BLaER1 treated with 17β-estradiol and CSF1 and Interleukin-3, amounts not matched to agents 10 nM and 100 nM (cell line): ENCODE results near the gene MMP15.

Experiments used
- H3K27ac ChIP-seq, 11 experiments: shearing (Covaris generic); formaldehyde crosslinking; 2 replicates each; pipeline ENCODE4 v1.8.1; 2022
- H3K27me3 ChIP-seq, 11 experiments: shearing (Covaris generic); formaldehyde crosslinking; 2 replicates each; pipeline ENCODE4 v1.8.1; 2022
- H3K36me3 ChIP-seq, 11 experiments: shearing (Covaris generic); formaldehyde crosslinking; 2 replicates each; pipeline ENCODE4 v1.8.1; 2022
- H3K4me1 ChIP-seq, 10 experiments: shearing (Covaris generic); formaldehyde crosslinking; 2 replicates each; pipeline ENCODE4 v1.8.1; 2022
- H3K4me2 ChIP-seq, 11 experiments: shearing (Covaris generic); formaldehyde crosslinking; 2 replicates each; pipeline ENCODE4 v1.8.1; 2022
- H3K4me3 ChIP-seq, 10 experiments: shearing (Covaris generic); formaldehyde crosslinking; 2 replicates each; pipeline ENCODE4 v1.8.1; 2022
- H3K9ac ChIP-seq, 11 experiments: shearing (Covaris generic); formaldehyde crosslinking; 2 replicates each; pipeline ENCODE4 v1.8.1; 2022
- H3K9me3 ChIP-seq, 11 experiments: shearing (Covaris generic); formaldehyde crosslinking; replicated peaks in 1 of 11; 2 replicates each; pipeline ENCODE4 v1.8.1; 2022
- H4K20me1 ChIP-seq, 11 experiments: shearing (Covaris generic); formaldehyde crosslinking; 2 replicates each; pipeline ENCODE4 v1.8.1; 2022
- Cebpa-rat ChIP-seq, 11 experiments: shearing (Covaris generic); IDR thresholded peaks; 2 replicates each; pipeline ENCODE4 v1.8.1; 2022

MMP15 gene

DNA sequence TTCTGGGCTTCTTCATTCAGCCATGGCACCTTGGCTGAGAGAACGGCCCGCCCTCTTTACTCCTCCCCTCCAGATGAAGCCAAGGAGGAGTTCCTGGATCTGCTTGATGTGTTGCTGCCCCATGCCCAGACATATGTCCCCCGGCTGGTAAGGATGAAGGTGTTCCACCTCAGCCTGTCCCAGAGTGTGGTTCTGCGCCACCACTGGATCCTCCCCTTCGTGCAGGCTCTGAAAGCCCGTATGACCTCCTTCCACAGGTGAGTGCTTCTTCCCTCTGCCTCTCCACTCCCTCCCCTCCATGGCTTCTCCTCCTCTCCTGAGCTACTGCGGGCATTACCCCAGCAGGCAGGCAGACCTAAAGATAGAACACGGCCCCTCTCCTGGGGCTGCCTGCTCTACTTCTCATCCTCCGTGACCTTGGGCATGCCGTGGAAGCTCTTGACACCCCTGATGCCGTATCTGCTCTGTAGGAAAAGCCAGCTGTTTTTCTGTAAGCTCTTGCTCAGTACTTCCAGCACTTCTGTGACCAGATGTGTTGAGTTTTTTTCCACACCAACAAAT is 15.6 kb upstream of the MMP15 start:
- peaks cover 0 to 70% (median 18%) of the 10 kb centered on the region in 11 experiments; a peak in 12 of 22 replicates for H4K20me1 ChIP-seq

DNA sequence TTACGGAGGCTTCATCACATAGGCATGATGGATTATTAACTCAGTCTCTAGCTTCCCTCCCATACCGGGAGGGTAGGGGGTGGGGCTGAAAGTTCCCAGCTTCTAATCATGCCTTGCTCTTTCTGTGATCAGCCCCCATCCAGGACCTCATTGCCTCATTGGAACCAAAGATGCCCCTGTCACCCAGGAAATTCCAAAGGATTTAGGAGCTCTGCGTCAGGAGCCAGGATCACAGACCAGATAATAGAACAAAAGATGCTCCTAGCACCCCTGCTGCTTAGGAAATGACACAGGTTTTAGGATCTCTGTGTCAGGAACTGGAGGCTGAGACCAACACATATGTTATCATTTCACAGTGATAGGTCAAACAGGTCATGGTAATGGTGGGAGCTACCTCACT is 14.7 kb upstream of the MMP15 start:
- no peak overlapping the region for H3K4me3 ChIP-seq
- H3K27me3 ChIP-seq, result no peaks in the 10 kb centered on the region
- peaks cover 0 to 9% (median 7%) of the 10 kb centered on the region in 11 experiments; a peak in 12 of 22 replicates for H3K9me3 ChIP-seq
- H3K27ac ChIP-seq, result no peak overlapping the region
- H3K4me1 ChIP-seq, result no peaks in the 10 kb centered on the region
- H4K20me1 ChIP-seq, result peaks cover 0 to 62% (median 18%) of the 10 kb centered on the region in 11 experiments; a peak in 11 of 22 replicates
- peaks cover 43 to 99% (median 75%) of the 10 kb centered on the region in 11 experiments for H3K36me3 ChIP-seq
- no peak overlapping the region; a peak in 1 of 22 replicates for H3K9ac ChIP-seq
- TF ChIP-seq Cebpa-rat (IDR thresholded peaks at IDR 0.05), result no peak
- H3K4me2 ChIP-seq, result no peak overlapping the region

More for the DNA sequence above, 15.6 kb upstream of the MMP15 start:
- H3K4me3 ChIP-seq, result no peak overlapping the region
- H3K27me3 ChIP-seq, result no peaks in the 10 kb centered on the region
- H3K9ac ChIP-seq, result 0 out of 22 replicates have a peak overlapping the region, but pooled peaks of 1 of the 11 experiments have one; percentile 23
- H3K4me2 ChIP-seq, result no peak overlapping the region
- H3K9me3 ChIP-seq, result peaks cover 0 to 9% (median 7%) of the 10 kb centered on the region in 11 experiments; a peak in 12 of 22 replicates
- H3K36me3 ChIP-seq, result peaks cover 44 to 95% (median 77%) of the 10 kb centered on the region in 11 experiments
- TF ChIP-seq Cebpa-rat (IDR thresholded peaks at IDR 0.05), result no peak
- no peak overlapping the region for H3K27ac ChIP-seq
- peaks cover 1 to 3% (median 2%) of the 10 kb centered on the region in 10 experiments; a peak in 18 of 20 replicates for H3K4me1 ChIP-seq

- no peak overlapping the region for H3K27ac ChIP-seq
- peaks cover 0 to 2% (median under 1%) of the 10 kb centered on the region in 11 experiments; a peak in 7 of 22 replicates for H3K9me3 ChIP-seq
- peaks cover 0 to 62% (median 18%) of the 10 kb centered on the region in 11 experiments; a peak in 11 of 22 replicates for H4K20me1 ChIP-seq
- H3K4me2 ChIP-seq, result no peak overlapping the region
- H3K4me3 ChIP-seq, result no peak overlapping the region
- no peaks in the 10 kb centered on the region for H3K27me3 ChIP-seq
- no peak overlapping the region for H3K9ac ChIP-seq
- no peak for TF ChIP-seq Cebpa-rat (IDR thresholded peaks at IDR 0.05)
- no peaks in the 10 kb centered on the region for H3K4me1 ChIP-seq
- peaks cover 35 to 99% (median 67%) of the 10 kb centered on the region in 11 experiments for H3K36me3 ChIP-seq
Measured at GRCh38 chr16:58011652-58012051, 13.9 kb upstream of the MMP15 start.

GRCh38 chr16:58012481-58012880 is 13.1 kb upstream of the MMP15 start:
- Histone ChIP-seq H3K27ac (no peak overlapping the region), H3K4me2 (no peak overlapping the region), H3K9me3 (no peaks in the 10 kb centered on the region), H3K9ac (no peak overlapping the region), H3K36me3 (peaks cover 39 to 99% (median 66%) of the 10 kb centered on the region in 11 experiments), H3K4me1 (no peaks in the 10 kb centered on the region), H3K4me3 (no peak overlapping the region), H4K20me1 (peaks cover 0 to 66% (median 16%) of the 10 kb centered on the region in 11 experiments; a peak in 11 of 22 replicates), H3K27me3 (no peaks in the 10 kb centered on the region)
- no peak for TF ChIP-seq Cebpa-rat (IDR thresholded peaks at IDR 0.05)

DNA sequence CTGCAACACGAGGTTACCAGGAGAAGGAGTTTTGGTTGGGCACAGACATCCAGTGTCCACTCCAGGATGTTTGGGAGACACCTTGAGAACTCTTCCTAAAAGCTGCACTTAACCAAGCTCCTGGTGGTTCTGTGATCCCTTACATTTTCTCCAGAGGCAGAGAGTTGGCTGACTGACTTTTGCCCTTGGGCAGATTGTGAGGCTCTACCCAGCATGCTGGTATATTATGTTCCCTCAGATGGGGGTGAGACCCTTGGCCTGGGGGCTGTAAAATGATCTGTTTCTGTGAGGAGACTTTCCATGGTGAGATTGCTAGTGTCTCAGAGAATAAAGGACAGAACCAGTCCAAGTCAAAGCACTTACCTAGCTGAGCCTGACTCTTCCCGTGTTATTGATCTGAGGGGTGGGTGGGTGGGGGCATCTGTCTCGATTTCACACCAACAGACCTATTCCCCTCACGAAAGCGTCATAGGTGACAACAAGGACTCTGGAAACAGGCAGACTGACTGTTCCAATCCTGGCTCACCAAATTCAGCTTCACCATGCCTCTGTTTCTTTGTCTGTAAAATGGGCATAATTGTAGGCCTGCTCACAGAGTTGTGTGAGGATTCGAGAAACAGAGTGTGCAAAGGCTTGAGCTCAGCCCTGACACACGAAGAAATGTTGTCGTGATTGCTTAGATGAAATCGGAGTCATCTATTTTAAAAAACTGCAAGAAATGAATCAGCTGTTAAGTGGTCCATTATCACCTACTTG is 12.2 kb upstream of the MMP15 start:
- H3K9me3 ChIP-seq, result no peaks in the 10 kb centered on the region
- no peak overlapping the region for H3K27ac ChIP-seq
- H3K4me1 ChIP-seq, result no peaks in the 10 kb centered on the region
- no peak overlapping the region for H3K4me3 ChIP-seq
- peaks cover 39 to 99% (median 68%) of the 10 kb centered on the region in 11 experiments for H3K36me3 ChIP-seq
- H4K20me1 ChIP-seq, result peaks cover 0 to 64% (median 8%) of the 10 kb centered on the region in 11 experiments; a peak in 11 of 22 replicates
- TF ChIP-seq Cebpa-rat (IDR thresholded peaks at IDR 0.05), result no peak
- H3K9ac ChIP-seq, result no peak overlapping the region
- no peak overlapping the region for H3K4me2 ChIP-seq
- no peaks in the 10 kb centered on the region for H3K27me3 ChIP-seq

DNA sequence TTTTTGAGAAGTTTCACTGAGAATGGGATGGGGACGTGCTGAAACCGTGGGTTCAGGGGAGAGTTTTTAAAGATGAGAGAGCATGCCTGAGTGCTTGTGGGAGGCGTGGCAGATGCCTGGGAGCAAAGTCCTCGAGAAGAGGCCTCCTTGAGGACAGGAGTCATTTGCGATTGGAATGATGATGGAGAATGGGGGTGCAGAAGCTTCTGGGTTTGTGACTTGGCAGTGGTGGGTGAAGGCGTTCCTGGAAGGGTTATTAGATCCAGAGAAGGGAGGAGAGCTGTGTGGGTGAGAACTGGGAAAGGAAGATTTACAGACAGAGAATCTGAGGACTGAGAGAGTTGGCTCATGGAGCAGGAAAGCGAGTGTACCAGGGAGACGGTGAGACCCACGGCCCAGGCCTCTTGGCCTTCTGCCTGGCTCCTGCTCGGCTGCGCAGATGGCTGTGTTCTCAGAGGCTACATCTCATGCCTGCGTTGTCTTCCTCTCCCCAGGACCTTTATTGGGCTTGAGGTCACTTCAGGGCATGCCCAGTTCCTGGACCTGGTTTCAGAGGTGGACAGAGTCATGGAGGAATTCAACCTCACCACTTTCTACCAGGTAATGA is 8.6 kb upstream of the MMP15 start:
- Histone ChIP-seq H3K4me1 (peaks cover 0 to 17% (median 8%) of the 10 kb centered on the region in 10 experiments; a peak in 14 of 20 replicates), H3K36me3 (peaks cover 25 to 97% (median 57%) of the 10 kb centered on the region in 11 experiments), H3K9me3 (no peaks in the 10 kb centered on the region), H3K9ac (peak overlapping the region in 1 of 11 experiments; percentile 32; a peak in 1 of 22 replicates), H3K27me3 (no peaks in the 10 kb centered on the region), H3K4me3 (no peak overlapping the region), H3K27ac (no peak overlapping the region), H4K20me1 (peaks cover 1 to 70% (median 21%) of the 10 kb centered on the region in 11 experiments; a peak in 18 of 22 replicates), H3K4me2 (no peak overlapping the region)
- TF ChIP-seq Cebpa-rat (IDR thresholded peaks at IDR 0.05), result no peak

GRCh38 chr16:58018803-58019202 is 6.8 kb upstream of the MMP15 start:
- peaks cover 11 to 81% (median 42%) of the 10 kb centered on the region in 11 experiments; a peak in 20 of 22 replicates for H3K36me3 ChIP-seq
- H4K20me1 ChIP-seq, result peaks cover 10 to 75% (median 32%) of the 10 kb centered on the region in 11 experiments; a peak in 18 of 22 replicates
- H3K4me2 ChIP-seq, result no peak overlapping the region
- H3K9me3 ChIP-seq, result no peaks in the 10 kb centered on the region
- H3K27ac ChIP-seq, result no peak overlapping the region
- no peak for TF ChIP-seq Cebpa-rat (IDR thresholded peaks at IDR 0.05)
- H3K4me3 ChIP-seq, result no peak overlapping the region
- peaks cover 4 to 16% (median 13%) of the 10 kb centered on the region in 11 experiments for H3K27me3 ChIP-seq
- peaks cover 13 to 30% (median 21%) of the 10 kb centered on the region in 10 experiments for H3K4me1 ChIP-seq
- H3K9ac ChIP-seq, result 0 out of 22 replicates have a peak overlapping the region, but pooled peaks of 1 of the 11 experiments have one; percentile 7

- Histone ChIP-seq H3K9me3 (no peaks in the 10 kb centered on the region), H3K36me3 (peaks cover 11 to 69% (median 30%) of the 10 kb centered on the region in 11 experiments; a peak in 20 of 22 replicates), H3K27me3 (peaks cover 16 to 28% (median 25%) of the 10 kb centered on the region in 11 experiments), H3K4me3 (no peak overlapping the region), H3K4me2 (peak overlapping the region in 6 of 11 experiments; percentile 3 to 26 (median 19); a peak in 3 of 22 replicates), H3K9ac (peak overlapping the region in 1 of 11 experiments; percentile 26; a peak in 2 of 22 replicates), H4K20me1 (peaks cover 10 to 87% (median 38%) of the 10 kb centered on the region in 11 experiments; a peak in 19 of 22 replicates), H3K27ac (no peak overlapping the region), H3K4me1 (peaks cover 19 to 37% (median 27%) of the 10 kb centered on the region in 10 experiments)
- TF ChIP-seq Cebpa-rat (IDR thresholded peaks at IDR 0.05), result no peak
Measured at GRCh38 chr16:58019866-58020538, 5.6 kb upstream of the MMP15 start.
